HG02678 (cell line): ENCODE results near the gene GPR4.
A peak's percentile ranks its signal among the peaks of the same experiment; 100 is the strongest.
"Not testable (repeated sequence)": the region's sequence is repeated elsewhere in the genome, so short reads cannot be mapped to it uniquely, and the experiment has no call there.

Experiments used
- ATAC-seq: cut with Tn5 transposase; IDR thresholded peaks from one replicate; pipeline ENCODE4 v1.9.1; 2021; ENCODE audit warnings: mild to moderate bottlenecking, moderate library complexity; ENCODE audit not compliant: unreplicated experiment

Gene GPR4

DNA sequence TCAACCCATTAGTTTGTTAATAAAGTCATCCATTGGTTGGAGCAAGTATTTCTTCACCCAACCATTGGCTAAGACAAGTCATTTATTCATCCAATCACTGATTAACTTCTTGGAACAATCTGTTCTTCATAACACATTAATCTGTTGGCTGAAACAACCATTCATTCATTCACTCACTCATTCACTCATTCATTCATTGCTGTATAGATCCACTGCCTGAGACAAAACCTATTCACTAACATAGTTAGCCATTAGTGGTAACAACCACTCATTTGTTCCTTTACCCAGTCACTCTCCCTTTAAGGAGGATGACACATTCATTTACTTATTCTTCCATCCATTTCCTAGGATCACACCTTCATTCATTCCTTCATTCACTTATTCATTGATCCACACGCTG, 22.0 kb upstream of the GPR4 start:
- ATAC-seq: no peak

DNA sequence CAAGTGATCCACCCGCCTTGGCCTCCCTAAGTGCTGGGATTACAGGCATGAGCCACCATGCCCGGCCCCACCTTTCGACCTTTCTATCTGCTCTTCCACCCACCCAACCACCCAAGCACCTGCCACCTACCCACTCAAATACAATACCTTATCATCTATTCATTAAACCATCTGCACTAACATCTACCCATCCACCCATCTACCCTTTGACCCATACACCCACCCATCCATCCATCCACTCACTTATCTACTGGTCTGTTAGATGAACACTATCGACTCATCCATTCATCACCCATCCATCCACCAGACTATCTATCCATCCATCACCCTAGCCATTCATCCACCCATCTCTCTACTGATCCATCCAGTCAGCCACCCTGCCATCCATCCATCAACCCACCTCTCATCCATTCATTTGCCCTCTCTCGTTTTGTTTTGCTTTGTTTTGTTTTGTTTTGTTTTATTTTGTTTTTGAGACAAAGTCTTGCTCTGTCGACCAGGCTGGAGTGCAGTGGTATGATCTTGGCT, 20.0 kb upstream of the GPR4 start:
- ATAC-seq: no peak

DNA sequence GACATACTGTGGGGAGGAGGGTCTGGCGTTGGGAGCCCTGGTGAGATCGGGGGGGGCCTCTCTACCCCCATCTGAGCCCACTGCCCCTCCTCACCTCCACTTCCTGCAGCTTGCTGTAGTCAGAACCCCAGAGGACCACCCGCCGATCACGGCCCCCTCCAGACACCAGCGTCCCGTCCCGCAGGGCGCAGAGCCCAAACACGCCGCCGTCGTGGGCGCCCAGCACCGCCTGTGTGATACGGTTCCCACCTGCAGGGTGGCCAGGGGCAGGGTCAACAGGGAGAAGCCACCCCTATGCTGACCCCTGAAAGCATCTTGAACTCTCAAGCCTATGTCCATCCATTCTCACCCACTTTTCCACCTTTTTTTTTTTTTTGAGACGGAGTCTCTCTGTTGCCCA, 19.4 kb upstream of the GPR4 start:
- ATAC-seq: no peak

DNA sequence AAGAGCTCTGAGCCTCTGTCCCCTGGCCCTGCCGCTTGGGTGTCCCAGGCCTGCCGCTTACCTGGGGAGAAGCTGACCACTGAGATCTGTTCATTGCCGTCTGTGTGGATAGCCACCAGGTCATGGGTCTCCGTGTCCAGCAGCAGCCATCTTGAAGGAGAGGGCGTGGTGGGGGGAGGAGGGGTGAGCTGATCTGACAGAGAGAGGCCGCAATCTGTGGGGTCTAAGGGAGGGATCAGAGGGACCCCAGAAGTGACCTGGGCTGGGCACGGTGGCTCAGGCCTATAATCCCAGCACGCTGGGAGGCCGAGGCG, 14.6 kb upstream of the GPR4 start:
- no peak for ATAC-seq

DNA sequence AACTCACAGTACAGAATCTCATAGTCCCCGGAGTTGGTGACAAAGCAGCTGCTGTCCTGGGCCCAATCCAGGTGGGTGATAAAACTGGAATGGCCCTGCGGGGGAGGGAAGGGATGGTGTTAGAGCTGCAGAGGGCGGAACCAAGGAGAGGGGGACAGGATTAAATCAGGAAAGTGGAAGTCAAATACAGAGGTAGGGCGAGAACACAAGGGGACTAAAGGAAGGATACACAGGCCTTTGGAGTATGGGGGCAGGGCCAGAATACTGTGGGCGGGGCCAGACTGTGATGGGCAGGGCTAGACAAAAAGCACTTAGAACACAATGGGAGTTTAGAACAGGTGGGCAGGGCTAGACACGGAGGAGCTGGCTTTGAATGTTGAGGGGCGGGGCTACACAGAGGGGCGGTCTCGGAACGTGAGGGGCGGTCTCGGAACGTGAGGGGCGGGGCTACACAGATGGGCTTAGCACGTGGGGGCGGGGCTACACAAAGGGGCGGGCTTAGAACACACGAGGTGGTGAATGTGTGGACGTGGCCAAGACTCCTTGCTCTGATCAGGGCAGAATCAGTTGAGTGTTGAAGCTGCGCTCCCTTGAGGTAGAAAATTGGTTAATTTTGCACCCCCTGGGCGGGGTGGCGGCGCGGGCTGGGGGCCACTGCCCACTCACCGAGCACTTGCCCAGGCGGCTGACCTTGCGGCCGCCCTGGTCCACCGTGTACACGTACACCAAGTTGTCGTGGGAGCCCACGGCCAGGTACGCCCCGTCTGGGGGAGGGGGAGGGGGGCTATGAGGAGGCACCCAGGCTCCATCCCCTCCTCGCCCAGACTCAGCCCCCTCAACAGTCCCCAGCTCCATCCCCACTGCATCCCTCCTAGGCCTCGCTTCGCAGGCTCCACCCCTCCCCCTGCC, 14.0 kb upstream of the GPR4 start:
- ATAC-seq: no peak

DNA sequence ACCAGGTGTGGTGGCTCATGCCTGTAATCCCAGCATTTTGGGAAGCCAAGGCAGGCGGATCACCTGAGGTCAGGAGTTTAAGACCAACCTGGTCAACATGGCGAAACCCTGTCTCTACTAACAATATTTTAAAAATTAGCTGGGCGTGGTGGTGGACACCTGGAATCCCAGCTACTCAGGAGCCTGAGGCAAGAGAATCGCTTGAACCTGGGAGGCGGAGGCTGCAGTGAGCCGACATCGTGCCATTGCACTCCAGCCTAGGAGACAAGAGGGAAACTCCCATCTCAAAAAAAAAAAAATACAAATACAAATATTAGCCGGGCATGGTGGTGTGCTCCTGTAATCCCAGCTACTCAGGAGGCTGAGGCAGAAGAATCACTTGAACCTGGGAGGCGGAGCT, 13.0 kb upstream of the GPR4 start:
- not testable (repeated sequence) for ATAC-seq

DNA sequence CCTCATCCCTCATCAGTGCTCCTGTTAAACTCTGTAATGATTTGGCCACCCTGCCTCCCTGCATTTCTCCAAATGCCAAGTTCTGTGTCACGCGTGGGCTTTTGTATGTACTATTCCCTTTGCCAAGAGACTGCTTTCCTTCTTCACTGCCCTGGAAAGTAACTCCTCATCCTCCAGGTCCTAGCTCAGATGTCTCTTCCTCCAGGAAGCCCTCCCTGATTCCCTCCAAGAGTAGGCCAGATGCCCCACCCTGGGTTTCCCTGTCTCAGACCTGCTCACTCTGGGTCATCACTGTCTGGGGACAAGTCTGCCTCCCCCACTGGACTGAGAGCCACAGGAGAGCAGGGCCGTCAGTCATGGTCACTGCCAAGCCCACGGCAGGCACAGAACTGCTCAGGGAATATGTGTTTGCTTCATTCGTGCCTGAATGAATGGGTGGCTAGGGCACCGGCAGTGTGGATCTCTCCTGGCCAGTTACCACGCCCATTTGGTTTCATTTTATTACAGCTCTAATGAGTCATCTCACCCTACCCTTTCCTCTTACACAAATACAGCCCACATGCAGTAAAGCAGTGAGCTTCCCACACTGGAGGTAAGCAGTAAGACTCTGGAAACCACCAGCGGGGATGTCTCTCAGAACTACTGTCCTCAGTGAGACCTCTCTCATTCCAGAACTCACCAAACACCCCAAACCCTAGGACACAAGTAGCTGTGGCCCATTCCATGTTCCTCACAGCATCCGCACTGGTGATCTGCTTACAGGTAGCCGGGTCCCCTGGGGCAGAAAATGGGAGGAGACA, 12.1 kb upstream of the GPR4 start:
- peak; percentile 44 for ATAC-seq

DNA sequence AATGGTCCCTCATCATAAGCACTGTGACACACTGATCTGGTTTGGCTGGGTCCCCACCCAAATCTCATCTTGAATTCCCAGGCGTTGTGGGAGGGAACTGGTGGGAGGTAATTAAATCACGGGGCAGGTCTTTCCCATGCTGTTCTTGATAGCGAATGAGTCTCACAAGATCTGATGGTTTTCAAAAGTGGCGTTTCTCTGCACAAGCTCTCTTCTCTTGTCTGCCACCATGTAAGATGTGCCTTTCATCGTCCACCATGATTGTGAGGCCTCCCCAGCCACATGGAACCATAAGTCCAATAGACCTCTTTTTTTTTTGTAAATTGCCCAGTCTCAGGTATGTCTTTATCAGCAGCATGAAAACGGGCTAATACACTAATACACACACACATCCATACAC, 6.9 kb upstream of the GPR4 start:
- ATAC-seq: no peak

DNA sequence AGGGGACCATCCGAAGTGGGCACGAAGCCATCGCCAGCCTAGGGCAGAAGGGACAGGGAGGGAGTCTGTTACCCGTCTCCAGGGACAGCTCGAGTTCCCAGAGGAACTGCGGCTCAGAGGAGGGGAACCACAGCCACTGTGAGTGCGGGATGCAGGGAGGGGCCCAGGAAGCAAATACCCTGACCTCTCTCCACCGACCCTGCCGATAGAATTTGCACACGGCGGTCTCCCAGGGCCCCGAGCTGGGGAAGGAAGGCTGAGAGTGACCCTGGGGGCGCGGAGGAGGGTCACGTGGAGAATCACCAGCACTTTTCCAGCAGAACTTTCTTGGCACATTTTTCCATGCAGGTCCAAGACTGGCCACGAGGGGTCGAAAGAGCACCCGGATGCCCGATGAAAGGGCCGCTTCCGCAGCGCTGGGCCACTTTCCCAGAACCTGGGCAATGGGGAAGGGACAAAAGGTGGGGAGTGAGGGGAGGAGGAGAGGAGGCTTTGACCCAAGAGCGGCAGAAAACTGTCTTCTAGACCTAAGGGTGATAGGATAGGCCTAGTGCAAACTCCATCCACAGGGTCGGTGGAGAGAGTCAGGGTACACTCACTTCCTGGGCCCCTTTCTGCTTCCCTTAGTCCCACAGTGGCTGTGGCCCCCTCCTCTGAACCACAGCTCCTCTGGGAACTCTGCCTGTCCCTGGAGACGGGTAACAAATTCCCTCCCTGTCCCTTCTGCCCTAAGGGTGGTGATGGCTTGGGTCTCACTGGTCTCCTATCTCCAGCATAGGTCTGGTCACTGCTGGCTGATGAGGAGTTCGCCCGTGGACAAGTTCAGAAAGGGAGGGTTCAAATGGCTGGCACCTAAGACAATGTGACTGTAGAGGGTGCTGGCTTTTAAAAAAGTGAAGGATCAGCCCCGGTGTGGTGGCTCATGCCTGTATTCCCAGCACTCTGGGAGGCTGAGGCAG, 5.3 kb upstream of the GPR4 start:
- no peak for ATAC-seq

DNA sequence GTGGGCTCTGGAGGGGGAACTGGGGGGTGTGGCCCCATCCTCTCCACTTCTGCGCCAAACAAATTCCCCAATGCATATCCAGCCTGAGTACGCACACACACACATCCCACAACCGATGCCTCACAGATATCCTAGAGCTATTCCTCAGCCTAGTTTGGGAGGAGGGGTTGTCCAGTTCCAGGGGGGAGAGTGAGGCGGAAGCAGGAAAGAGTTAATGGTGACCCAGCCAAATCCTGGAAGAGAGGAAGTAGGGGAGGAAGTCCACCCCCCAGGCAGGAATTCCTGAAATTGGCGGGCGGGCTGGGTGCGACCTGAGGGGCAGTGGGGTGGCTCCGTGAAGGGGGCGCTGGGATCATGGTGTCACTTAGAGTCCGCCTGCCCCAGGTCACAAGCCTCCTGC, 897 bp downstream of the GPR4 start:
- no peak for ATAC-seq

DNA sequence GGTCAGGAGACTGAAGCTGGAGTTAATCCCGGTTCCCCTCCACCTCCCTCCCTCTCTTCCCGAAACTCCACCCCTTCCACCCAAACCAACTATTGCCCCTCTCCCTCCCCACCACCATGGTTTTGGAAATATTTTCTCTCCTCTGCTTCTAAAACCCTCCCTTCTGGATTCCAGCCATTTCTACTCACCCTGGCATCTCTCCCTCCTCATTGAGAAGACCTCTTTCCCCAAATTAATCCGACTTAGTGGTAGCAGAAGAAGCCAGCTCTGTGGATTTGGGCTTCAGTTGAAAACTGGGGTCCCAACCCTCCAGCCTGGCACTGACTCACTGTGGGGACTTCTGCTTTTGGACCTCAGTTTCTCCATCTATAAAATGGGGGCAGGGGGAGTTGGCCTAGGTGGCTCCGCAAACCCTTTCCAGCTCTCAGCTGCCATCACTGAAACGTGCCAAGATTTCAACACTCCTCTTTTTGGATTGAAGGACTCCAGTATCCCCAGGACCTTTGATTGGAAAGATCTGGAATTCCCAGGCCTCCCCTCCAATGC, 1.6 kb downstream of the GPR4 start:
- ATAC-seq: no peak

DNA sequence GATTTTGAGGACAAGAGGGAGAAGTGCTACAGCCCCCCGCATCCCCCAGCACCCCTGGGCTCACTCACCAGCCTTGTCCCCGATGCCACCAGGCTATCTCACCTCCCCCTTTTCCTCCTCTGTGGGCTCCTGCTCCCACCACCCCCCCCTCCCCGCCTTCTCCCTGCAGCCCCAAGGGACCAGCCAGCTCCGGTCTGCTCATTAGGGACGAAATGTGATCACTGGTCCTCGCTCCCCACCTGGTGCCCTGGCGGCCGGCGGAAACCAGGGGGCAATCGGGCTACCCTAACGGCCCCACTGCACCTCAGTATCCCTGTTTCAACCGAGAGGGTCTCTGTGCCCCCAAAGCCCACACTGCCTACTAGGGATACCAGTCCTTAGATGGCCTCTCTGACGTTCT, 2.7 kb downstream of the GPR4 start:
- no peak for ATAC-seq

DNA sequence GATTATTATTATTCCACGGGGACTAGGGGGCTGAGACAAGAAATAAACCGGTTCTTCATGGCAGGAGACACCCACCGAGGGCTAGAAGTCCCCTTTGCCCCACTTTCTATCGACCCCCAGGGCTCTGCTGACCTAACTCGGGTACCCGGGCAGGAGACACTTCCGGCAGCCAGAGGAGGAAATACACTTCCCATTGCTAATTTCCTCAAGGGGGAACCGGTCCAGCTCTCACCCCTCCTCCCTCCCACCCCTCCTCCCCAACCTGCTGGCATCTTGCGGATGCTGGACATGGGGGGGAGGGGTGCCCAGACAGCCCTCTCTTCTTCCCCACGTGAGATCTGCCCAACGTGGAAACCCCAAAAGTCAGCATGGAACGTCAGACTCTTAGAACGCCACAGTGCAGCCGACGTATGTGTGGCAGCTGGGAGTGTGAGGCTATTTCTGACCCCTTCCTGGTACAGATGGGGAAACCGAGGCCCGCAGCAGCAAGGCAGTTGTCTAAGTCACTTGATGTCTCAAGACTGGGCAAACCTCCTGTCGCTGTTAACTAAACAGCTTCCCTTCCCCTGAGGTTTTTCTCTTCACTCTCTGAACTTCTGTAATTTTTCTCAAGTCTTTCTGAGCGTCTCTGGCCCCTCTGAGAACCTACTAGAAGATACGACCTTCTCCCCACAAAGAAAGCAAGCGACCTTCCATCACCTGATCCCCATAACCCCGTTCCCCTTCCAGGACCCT, 3.6 kb downstream of the GPR4 start:
- ATAC-seq: no peak

DNA sequence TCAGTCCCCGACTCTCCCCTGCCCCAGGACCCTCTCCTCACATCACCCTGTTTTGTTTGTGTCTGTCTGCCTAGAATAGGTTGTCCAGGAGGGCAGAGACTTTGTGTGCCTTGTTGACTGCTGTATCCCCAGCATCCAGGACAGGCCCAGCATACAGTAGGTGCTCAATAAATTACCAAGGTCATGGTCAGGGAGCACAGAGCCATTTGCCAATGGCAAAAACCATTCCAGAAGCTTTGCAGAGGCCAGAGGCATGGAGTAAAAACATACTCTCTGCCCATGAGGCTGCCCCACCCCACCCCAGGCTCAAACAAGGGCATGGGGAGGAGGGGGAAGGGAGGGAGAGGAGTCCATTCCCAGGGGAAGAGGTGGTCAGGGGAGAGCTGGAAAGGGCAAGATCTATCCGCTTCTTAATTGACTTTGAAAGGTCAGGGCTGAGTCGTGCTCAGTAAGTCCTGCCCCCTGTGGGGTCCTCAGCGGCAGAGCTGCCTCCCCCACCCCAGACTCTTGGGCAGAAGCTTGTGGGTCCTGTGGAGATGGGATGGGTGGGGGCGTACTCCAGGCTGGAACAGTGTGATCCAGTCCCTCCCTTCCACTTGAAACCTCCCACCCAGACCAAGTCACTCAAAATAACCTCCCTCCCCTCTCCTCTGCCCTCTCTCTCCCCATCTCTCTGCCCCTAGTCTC, 4.4 kb downstream of the GPR4 start:
- no peak for ATAC-seq

DNA sequence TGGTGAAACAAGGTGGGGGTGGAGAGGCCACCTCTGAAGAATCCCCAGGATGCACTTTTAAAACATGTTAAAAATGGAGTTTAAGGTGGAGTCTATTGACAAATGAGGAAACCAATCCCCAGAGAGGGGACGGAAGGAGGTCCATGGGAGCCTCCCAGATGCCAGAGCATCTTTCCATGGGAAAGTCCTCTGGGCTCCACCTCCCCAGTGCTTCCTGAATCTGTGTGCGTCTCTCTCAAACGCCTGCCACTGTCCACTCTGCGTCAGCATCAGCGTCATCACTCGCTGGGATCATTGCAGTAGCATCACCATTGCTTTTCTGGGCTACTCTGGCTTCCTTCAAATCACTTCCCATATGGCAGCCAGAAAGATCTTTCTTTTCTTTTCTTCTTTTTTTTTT, 6.2 kb downstream of the GPR4 start:
- ATAC-seq: no peak

DNA sequence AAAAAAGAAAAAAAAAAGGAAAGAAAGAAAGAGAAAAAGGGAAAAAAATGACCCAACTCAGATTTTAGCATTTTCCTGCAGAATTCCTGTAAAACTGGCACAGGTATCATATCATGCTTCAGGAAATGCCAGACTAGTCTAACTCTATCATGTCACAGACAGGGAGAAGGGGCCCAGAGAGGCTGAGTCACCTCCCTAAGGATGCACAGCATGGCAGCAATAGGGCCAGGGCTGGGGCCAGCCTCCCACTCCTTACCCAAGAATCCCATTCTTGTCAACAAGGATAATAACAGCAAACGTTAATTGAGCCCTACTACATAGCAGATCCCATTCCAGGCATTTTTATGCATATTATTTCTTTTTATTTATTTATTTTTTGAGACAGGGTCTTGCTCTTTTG, 8.5 kb downstream of the GPR4 start:
- ATAC-seq: no peak

DNA sequence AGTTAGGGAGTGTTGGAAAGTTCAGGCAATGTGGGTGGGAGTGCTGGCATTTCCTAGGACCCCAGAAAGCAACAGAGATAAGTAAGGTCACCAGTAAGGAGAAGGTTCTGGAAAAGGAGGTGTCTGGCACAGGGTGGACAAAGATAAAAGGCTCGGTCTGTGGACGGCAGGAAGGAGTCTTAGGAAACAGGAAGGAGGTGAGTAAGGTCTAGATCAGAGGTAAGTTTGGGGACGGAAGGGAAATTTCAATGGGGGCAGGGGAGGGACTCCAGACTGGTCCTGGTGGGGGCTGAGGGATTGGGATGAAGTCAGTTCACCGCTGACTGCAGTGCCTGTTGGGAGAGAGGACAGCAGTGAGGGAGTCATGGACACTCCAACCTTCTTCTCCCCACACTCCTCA, 9.6 kb downstream of the GPR4 start:
- no peak for ATAC-seq

DNA sequence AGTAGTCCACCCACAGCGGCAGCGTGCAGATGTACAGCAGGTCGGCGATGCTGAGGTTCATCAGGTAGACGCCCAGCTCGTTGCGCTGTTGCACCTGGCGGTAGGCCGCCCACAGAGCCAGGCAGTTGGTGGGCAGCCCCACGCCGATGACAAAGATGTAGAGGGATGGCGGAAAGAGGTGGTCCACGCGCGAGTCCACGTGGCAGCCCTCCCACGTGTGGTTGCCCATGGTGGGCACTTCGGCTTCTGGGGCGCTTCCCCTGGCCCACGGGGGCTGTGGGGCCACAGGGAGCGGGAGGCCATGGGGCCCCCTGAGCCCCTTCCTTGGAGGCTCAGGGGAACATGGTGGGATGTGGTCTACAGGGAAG, 10.4 kb downstream of the GPR4 start:
- no peak for ATAC-seq

DNA sequence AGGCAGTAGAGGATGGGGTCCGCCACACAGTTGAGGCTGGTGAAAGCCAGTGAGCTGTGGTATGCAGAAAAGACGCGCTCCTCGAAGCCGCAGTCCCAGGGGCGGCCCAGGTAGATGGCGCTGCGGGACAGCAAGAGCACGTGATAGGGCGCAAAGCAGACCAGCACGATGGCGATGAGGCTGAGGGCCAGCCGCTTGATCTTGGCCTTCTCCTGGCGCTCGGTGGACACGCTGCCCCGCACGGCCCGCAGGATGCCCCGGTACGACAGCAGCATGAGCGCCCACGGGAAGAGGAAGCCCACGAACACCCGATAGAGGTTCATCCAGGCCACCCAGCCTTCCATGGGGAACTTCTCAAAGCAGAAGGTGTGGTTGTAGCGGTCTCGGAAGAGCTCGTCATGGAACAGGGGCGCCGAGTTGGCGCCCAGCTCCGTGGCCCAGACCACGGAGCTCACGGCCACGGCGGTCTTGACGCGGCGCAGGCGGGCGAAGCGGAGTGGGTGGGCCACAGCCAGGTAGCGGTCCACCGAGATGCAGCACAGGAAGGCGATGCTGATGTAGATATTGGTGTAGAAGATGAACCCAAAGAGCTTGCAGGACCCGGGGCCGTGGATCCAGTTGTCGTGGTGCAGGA, 10.9 kb downstream of the GPR4 start:
- no peak for ATAC-seq
